GM12878 (cell line): ENCODE data around the gene RAB30. TPM values are rescaled to one million over a fixed set of nuclear protein-coding genes. Genes with fewer than 3 reads are reported as not detected.

Source experiments
- CHD2 ChIP-seq: IDR thresholded peaks from 2 replicates; pipeline ENCODE4 v1.6.1; 2011; ENCODE audit warnings: low read depth, low read length, improper control_type of control experiment, borderline replicate concordance
- CTCF ChIP-seq, 3 experiments: IDR thresholded peaks in 2 of 3; conservative IDR thresholded peaks in 1 of 3; 2 replicates each; pipeline ENCODE4 v1.5.1; 2011; ENCODE audit warnings: low read depth in 3 of 3, low read length in 3 of 3, mild to moderate bottlenecking in 3 of 3, control low read depth in 2 of 3, moderate library complexity in 2 of 3, inconsistent platforms in 1 of 3, mixed read lengths in 1 of 3; ENCODE audit not compliant: control insufficient read depth in 2 of 3, insufficient read depth in 1 of 3; ENCODE audit errors: extremely low read depth in 1 of 3
- FOXM1 ChIP-seq: IDR thresholded peaks from 2 replicates; pipeline ENCODE4 v1.6.1; 2012; ENCODE audit warnings: low read depth, mild to moderate bottlenecking, inconsistent platforms, low read length, moderate library complexity
- GATAD2B ChIP-seq: fragments of 450-650 bp; conservative IDR thresholded peaks from 2 replicates; pipeline ENCODE4 v1.6.1; 2017; ENCODE audit warnings: low read depth, mild to moderate bottlenecking, moderate library complexity
- HCFC1 ChIP-seq: fragments of 150-350 bp; IDR thresholded peaks from 2 replicates; pipeline ENCODE4 v1.6.1; 2014; ENCODE audit warnings: low read length
- HDAC2 ChIP-seq: fragments of 200-600 bp; sonication (generic); IDR thresholded peaks from 2 replicates; pipeline ENCODE4 v1.6.1; 2017
- HDGF ChIP-seq: fragments of 450-650 bp; IDR thresholded peaks from 2 replicates; pipeline ENCODE4 v1.6.1; 2016; ENCODE audit warnings: antibody characterized with exemption
- IKZF2 ChIP-seq, 2 experiments: fragments of 450-650 bp; IDR thresholded peaks; 2 replicates each; pipeline ENCODE4 v1.6.1; 2017; ENCODE audit warnings: mild to moderate bottlenecking in 2 of 2, moderate library complexity in 2 of 2
- JUND ChIP-seq: IDR thresholded peaks from 2 replicates; pipeline ENCODE4 v1.6.1; 2012; ENCODE audit warnings: low read depth, mild to moderate bottlenecking, low read length, improper control_type of control experiment, moderate library complexity
- MEF2A ChIP-seq: IDR thresholded peaks from 2 replicates; pipeline ENCODE4 v1.6.1; 2011; ENCODE audit warnings: low read depth, mild to moderate bottlenecking, low read length, moderate library complexity; ENCODE audit not compliant: insufficient read depth
- MYC ChIP-seq: IDR thresholded peaks from 2 replicates; pipeline ENCODE4 v1.6.1; 2011; ENCODE audit warnings: mild to moderate bottlenecking, low read length, moderate library complexity, inconsistent platforms; ENCODE audit not compliant: insufficient read depth, insufficient replicate concordance, insufficient read length, severe bottlenecking
- NKRF ChIP-seq: fragments of 450-650 bp; conservative IDR thresholded peaks from 2 replicates; pipeline ENCODE4 v1.6.1; 2017; ENCODE audit warnings: mild to moderate bottlenecking, moderate library complexity
- POLR2AphosphoS5 ChIP-seq: IDR thresholded peaks from 2 replicates; pipeline ENCODE4 v1.6.1; 2011; ENCODE audit warnings: mild to moderate bottlenecking, low read length, inconsistent platforms
- POU2F2 ChIP-seq: IDR thresholded peaks from 3 replicates; pipeline ENCODE4 v1.6.1; 2011; ENCODE audit warnings: low read depth, mild to moderate bottlenecking, low read length, borderline replicate concordance
- RBBP5 ChIP-seq: fragments of 200-600 bp; sonication (generic); conservative IDR thresholded peaks from 2 replicates; pipeline ENCODE4 v1.6.1; 2016
- RFX5 ChIP-seq: IDR thresholded peaks from 2 replicates; pipeline ENCODE4 v1.6.1; 2011; ENCODE audit warnings: low read depth, low read length, improper control_type of control experiment
- SPI1 ChIP-seq: IDR thresholded peaks from 2 replicates; pipeline ENCODE4 v1.6.1; 2011; ENCODE audit warnings: low read depth, mild to moderate bottlenecking, low read length, moderate library complexity, borderline replicate concordance; ENCODE audit not compliant: insufficient read depth
- STAT3 ChIP-seq: IDR thresholded peaks from 2 replicates; pipeline ENCODE4 v1.6.1; 2011; ENCODE audit warnings: low read depth, low read length, improper control_type of control experiment
- polyA plus RNA-seq, 11 experiments: library from polyadenylated mRNA; depleted of rRNA in 4 of 11; unstranded in 6 of 11; stranded (reverse) in 5 of 11; fragments of >200 nt; fragmentation: Nextera tagmentation in 4 of 11; fragmentation: Illumina TruSeq in 1 of 11; extraction: Ambion mirVana in 4 of 11; extraction: Trizol in 1 of 11; gene quantifications; 1 replicate in 1 of 11; 2 replicates in 10 of 11; pipeline versions ENCODE4 v1.2.1 to v1.2.3, GENCODE V29; 2011 to 2016; ENCODE audit warnings: inconsistent platforms in 2 of 11, missing spikeins in 2 of 11, low read depth in 1 of 11
- total RNA-seq, 4 experiments: library from RNA; depleted of rRNA in 3 of 4; stranded (reverse); fragments of >200 nt in 3 of 4; fragmentation: Illumina TruSeq in 1 of 4; extraction: Trizol in 1 of 4; gene quantifications; 2 replicates each; pipeline versions ENCODE4 v1.2.1 to v1.2.3, GENCODE V29; 2013 to 2021
- TF ChIP-seq, protein P1 (sequence below): IDR thresholded peaks from 2 replicates; pipeline ENCODE4 v1.6.1; 2012; ENCODE audit warnings: low read depth, low read length, improper control_type of control experiment
- TF ChIP-seq, protein P2 (sequence below): IDR thresholded peaks from 2 replicates; pipeline ENCODE4 v1.6.1; 2012; ENCODE audit warnings: low read length, inconsistent platforms
- TF ChIP-seq, protein P3 (sequence below): fragments of 450-650 bp; IDR thresholded peaks from 2 replicates; pipeline ENCODE4 v1.6.1; 2017; ENCODE audit warnings: mild to moderate bottlenecking, low read depth, inconsistent platforms; ENCODE audit not compliant: poor library complexity, severe bottlenecking
- TF ChIP-seq, protein P4 (sequence below): IDR thresholded peaks from 2 replicates; pipeline ENCODE4 v1.6.1; 2011; ENCODE audit warnings: low read depth, mild to moderate bottlenecking, low read length, moderate library complexity, borderline replicate concordance; ENCODE audit errors: extremely low read depth

Gene RAB30
- total and polyA plus RNA-seq, 10 of the 15 experiments (the other 5 are each of a cell fraction or from before 2014, with no cell fraction given) = 9.8 to 26.7 (median 19.2) TPM

DNA sequence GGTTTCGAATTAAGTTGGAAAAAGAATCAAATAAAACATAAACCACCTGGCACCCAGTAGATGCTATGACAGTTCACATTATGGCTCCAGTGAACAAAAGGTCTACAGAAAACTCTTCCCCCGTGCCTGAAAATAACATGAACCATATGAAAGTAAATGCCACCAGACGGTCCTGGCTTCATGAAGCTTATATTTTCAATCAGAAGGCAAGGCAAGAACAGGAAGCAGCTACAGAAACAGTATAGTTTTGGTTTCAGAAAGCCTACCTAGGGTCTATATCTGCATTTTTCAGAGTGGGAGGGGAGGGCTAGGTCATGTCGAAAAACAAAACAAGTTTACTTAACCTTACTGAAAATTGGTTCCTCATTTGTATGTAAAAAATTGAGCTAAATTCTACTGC, 9.8 kb downstream of the RAB30 start (continued):
- TF ChIP-seq JUND = no peak
- TF ChIP-seq MEF2A = peak; percentile 84; the same call in 1 of the 2 replicates
- TF ChIP-seq HDGF = no peak
- TF ChIP-seq RBBP5 = no peak
- TF ChIP-seq FOXM1 = peak; percentile 62
- TF ChIP-seq, protein P1, sequence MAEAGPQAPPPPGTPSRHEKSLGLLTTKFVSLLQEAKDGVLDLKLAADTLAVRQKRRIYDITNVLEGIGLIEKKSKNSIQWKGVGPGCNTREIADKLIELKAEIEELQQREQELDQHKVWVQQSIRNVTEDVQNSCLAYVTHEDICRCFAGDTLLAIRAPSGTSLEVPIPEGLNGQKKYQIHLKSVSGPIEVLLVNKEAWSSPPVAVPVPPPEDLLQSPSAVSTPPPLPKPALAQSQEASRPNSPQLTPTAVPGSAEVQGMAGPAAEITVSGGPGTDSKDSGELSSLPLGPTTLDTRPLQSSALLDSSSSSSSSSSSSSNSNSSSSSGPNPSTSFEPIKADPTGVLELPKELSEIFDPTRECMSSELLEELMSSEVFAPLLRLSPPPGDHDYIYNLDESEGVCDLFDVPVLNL = no peak
- TF ChIP-seq SPI1 = peak; percentile 60; the same call in 1 of the 2 replicates
- no peak for TF ChIP-seq RFX5
- TF ChIP-seq CHD2 = no peak
- TF ChIP-seq, protein P2, sequence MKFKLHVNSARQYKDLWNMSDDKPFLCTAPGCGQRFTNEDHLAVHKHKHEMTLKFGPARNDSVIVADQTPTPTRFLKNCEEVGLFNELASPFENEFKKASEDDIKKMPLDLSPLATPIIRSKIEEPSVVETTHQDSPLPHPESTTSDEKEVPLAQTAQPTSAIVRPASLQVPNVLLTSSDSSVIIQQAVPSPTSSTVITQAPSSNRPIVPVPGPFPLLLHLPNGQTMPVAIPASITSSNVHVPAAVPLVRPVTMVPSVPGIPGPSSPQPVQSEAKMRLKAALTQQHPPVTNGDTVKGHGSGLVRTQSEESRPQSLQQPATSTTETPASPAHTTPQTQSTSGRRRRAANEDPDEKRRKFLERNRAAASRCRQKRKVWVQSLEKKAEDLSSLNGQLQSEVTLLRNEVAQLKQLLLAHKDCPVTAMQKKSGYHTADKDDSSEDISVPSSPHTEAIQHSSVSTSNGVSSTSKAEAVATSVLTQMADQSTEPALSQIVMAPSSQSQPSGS = peak; percentile 75; the same call in 1 of the 2 replicates
- no peak for TF ChIP-seq HDAC2
- no peak for TF ChIP-seq POLR2AphosphoS5
- TF ChIP-seq STAT3 = peak; percentile 92
- peak; percentile 75; the same call in 1 of the 3 replicates for TF ChIP-seq POU2F2
- no peak for TF ChIP-seq CTCF (IDR thresholded peaks at IDR 0.05 in 2 of 3, conservative IDR thresholded peaks at IDR 0.05 in 1 of 3; ENCODE audit: control insufficient read depth in 2 of 3, extremely low read depth in 1 of 3, insufficient read depth in 1 of 3, low read depth in 3 of 3, low read length in 3 of 3)
- TF ChIP-seq, protein P3, sequence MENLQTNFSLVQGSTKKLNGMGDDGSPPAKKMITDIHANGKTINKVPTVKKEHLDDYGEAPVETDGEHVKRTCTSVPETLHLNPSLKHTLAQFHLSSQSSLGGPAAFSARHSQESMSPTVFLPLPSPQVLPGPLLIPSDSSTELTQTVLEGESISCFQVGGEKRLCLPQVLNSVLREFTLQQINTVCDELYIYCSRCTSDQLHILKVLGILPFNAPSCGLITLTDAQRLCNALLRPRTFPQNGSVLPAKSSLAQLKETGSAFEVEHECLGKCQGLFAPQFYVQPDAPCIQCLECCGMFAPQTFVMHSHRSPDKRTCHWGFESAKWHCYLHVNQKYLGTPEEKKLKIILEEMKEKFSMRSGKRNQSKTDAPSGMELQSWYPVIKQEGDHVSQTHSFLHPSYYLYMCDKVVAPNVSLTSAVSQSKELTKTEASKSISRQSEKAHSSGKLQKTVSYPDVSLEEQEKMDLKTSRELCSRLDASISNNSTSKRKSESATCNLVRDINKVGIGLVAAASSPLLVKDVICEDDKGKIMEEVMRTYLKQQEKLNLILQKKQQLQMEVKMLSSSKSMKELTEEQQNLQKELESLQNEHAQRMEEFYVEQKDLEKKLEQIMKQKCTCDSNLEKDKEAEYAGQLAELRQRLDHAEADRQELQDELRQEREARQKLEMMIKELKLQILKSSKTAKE = peak; percentile 79
- 0 out of 2 replicates have a peak, but pooled peaks have one; percentile 34 for TF ChIP-seq NKRF
- TF ChIP-seq MYC = no peak
- TF ChIP-seq HCFC1 = no peak
- no peak for TF ChIP-seq GATAD2B
- TF ChIP-seq, protein P4, sequence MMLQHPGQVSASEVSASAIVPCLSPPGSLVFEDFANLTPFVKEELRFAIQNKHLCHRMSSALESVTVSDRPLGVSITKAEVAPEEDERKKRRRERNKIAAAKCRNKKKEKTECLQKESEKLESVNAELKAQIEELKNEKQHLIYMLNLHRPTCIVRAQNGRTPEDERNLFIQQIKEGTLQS = no peak
- TF ChIP-seq IKZF2 (IDR thresholded peaks at IDR 0.05) = peak in 1 of 2 experiments; percentile 34; a peak in 2 of 4 replicates
